K562 (cell line): ENCODE results near the gene GLDC. TPM values are rescaled to one million over a fixed set of nuclear protein-coding genes. Genes with fewer than 3 reads are reported as not detected.
"Not testable (repeated sequence)": the region's sequence is repeated elsewhere in the genome, so short reads cannot be mapped to it uniquely, and the experiment has no call there.

Experiments
- ATAC-seq: fragments of 200-7000 bp; cut with Tn5 transposase; 3 replicates; pipeline ENCODE4 v1.9.1; 2020; ENCODE audit warnings: moderate library complexity
- BruUV-seq: library from RNA; stranded (reverse); fragments of 400-500 nt; replicated peaks from 2 replicates; lab custom pipeline; 2021; lab: Mats Ljungman, UMichigan
- CTCF ChIA-PET: fragments of 300-600 bp; formaldehyde crosslinking; extraction: SDS; loops from one replicate; lab custom pipeline; 2021; ENCODE audit warnings: low intra/inter-chr PET ratio; lab: Yijun Ruan, JAX
- POLR2A ChIA-PET: fragments of 300-600, 350-650 bp; sonication (Branson Sonifier 250); formaldehyde crosslinking; extraction: SDS; loops from one replicate; lab custom pipeline; 2021; ENCODE audit warnings: antibody characterized with exemption, inconsistent platforms; lab: Yijun Ruan, JAX
- DNase-seq, 4 experiments: peaks; one replicate each; pipeline versions ENCODE4 v3.0.0 to v3.0.0-alpha.2; 2011 to 2018; ENCODE audit warnings: low spot score in 3 of 4, mixed read lengths in 3 of 4; ENCODE audit errors: extremely low read depth in 1 of 4
- FAIRE-seq: peaks from 2 replicates; lab custom pipeline; 2011; peaks lifted over from hg19 to GRCh38; lab: Jason Lieb, UNC
- H2AFZ ChIP-seq: 2 replicates; pipeline ENCODE4 v1.6.0; 2011; ENCODE audit warnings: low read depth, low read length, control low read depth, inconsistent platforms
- H3K27ac ChIP-seq: fragments of 200-600 bp; 3 replicates; pipeline ENCODE4 v1.8.0; 2011; ENCODE audit warnings: low read depth, mild to moderate bottlenecking, control low read depth, inconsistent platforms, low read length, moderate library complexity, mixed read lengths; ENCODE audit errors: extremely low read depth
- H3K27me3 ChIP-seq, 2 experiments: fragments of 300-600 bp in 1 of 2; 2 replicates in 1 of 2; 3 replicates in 1 of 2; pipeline versions ENCODE4 v1.6.0 to v1.8.0; 2011; ENCODE audit warnings: inconsistent platforms in 2 of 2, low read length in 2 of 2, mild to moderate bottlenecking in 1 of 2, mixed read lengths in 1 of 2, moderate library complexity in 1 of 2; ENCODE audit not compliant: control insufficient read depth in 2 of 2, insufficient read depth in 2 of 2
- H3K36me3 ChIP-seq: fragments of 300-600 bp; 3 replicates; pipeline ENCODE4 v1.8.0; 2011; ENCODE audit warnings: mild to moderate bottlenecking, low read length, inconsistent platforms; ENCODE audit not compliant: control insufficient read depth, insufficient read depth
- H3K4me1 ChIP-seq, 2 experiments: fragments of 200-600 bp in 1 of 2; replicated peaks in 1 of 2; 2 replicates in 1 of 2; 3 replicates in 1 of 2; pipeline versions ENCODE4 v1.5.1 to v1.8.0; 2011; ENCODE audit warnings: inconsistent platforms in 2 of 2, low read length in 2 of 2, mild to moderate bottlenecking in 1 of 2, mixed read lengths in 1 of 2, moderate library complexity in 1 of 2; ENCODE audit not compliant: control insufficient read depth in 2 of 2, insufficient read depth in 2 of 2
- H3K4me2 ChIP-seq: 2 replicates; pipeline ENCODE4 v1.6.1; 2011; ENCODE audit warnings: low read length, control low read depth, inconsistent platforms, mixed read lengths; ENCODE audit not compliant: insufficient read depth
- H3K4me3 ChIP-seq: fragments of 200-600 bp; sonication (generic), shearing (Covaris generic); 2 replicates; pipeline ENCODE4 v1.5.1; 2016; ENCODE audit warnings: control low read depth, inconsistent platforms
- H3K79me2 ChIP-seq: fragments of 200-600 bp; 3 replicates; pipeline ENCODE4 v1.8.0; 2011; ENCODE audit warnings: low read length, inconsistent platforms; ENCODE audit not compliant: control insufficient read depth, insufficient read depth
- H3K9ac ChIP-seq, 2 experiments: 2 replicates each; pipeline versions ENCODE4 v1.6.0 to v1.6.1; 2011; ENCODE audit warnings: low read depth in 2 of 2, low read length in 2 of 2, control low read depth in 1 of 2, inconsistent platforms in 1 of 2, mild to moderate bottlenecking in 1 of 2, mixed read lengths in 1 of 2; ENCODE audit not compliant: insufficient read depth in 1 of 2
- H3K9me1 ChIP-seq: one replicate; pipeline ENCODE4 v1.6.0; 2011; ENCODE audit warnings: inconsistent platforms, mild to moderate bottlenecking, low read length, moderate library complexity; ENCODE audit not compliant: control insufficient read depth, insufficient read depth
- H3K9me3 ChIP-seq: replicated peaks from 2 replicates; pipeline ENCODE4 v1.5.1; 2011; ENCODE audit warnings: low read depth, low read length, inconsistent platforms; ENCODE audit not compliant: control insufficient read depth, insufficient read depth
- H4K20me1 ChIP-seq: replicated peaks from 2 replicates; pipeline ENCODE4 v1.6.1; 2011; ENCODE audit warnings: low read length, inconsistent platforms, mixed read lengths; ENCODE audit not compliant: control insufficient read depth, insufficient read depth
- EZH2 ChIP-seq: IDR thresholded peaks from 2 replicates; pipeline ENCODE4 v1.6.1; 2012; ENCODE audit warnings: low read depth, mild to moderate bottlenecking, inconsistent platforms, low read length, borderline replicate concordance
- NCOA2 ChIP-seq, 2 experiments: fragments of 450-650 bp; IDR thresholded peaks; 2 replicates each; pipeline ENCODE4 v1.6.1; 2018; ENCODE audit warnings: mild to moderate bottlenecking in 2 of 2, moderate library complexity in 1 of 2; ENCODE audit not compliant: partially characterized antibody in 2 of 2
- POLR2AphosphoS5 ChIP-seq: IDR thresholded peaks from 2 replicates; pipeline ENCODE4 v1.6.1; 2011; ENCODE audit warnings: mild to moderate bottlenecking, low read depth, low read length, moderate library complexity; ENCODE audit not compliant: control insufficient read depth, insufficient read depth
- SREBF1 ChIP-seq: fragments of 150-350 bp; IDR thresholded peaks from 2 replicates; pipeline ENCODE4 v1.6.1; 2014; ENCODE audit warnings: antibody characterized with exemption, low read depth, low read length, borderline replicate concordance
- ZNF12 ChIP-seq: sonication (generic); formaldehyde crosslinking; IDR thresholded peaks from 2 replicates; pipeline ENCODE4 v1.4.0; 2020; ENCODE audit warnings: mild to moderate bottlenecking, missing genetic modification reagents
- WGBS: fragments of 100-300 bp; shearing (Covaris generic); methylation state at CpG from one replicate; pipeline ENCODE4 v1.1.6; 2016; ENCODE audit warnings: low coverage, mixed read lengths; ENCODE audit not compliant: insufficient coverage; ENCODE audit errors: missing lambda C conversion rate; 5-methylcytosine and 5-hydroxymethylcytosine counted together
- in situ Hi-C: fragments of 300-500 bp; cut with MboI; formaldehyde crosslinking; loops from 4 replicates; pipeline ENCODE4 v1.15.0; 2018; ENCODE audit warnings: inconsistent platforms, mixed read lengths
- intact Hi-C: fragments of 100-400 bp; cut with micrococcal nuclease; formaldehyde crosslinking; loops from 2 replicates; pipeline ENCODE4 v1.14.2; 2022
- polyA plus RNA-seq, 8 experiments: library from polyadenylated mRNA; depleted of rRNA in 4 of 8; stranded (reverse) in 5 of 8; unstranded in 3 of 8; fragments of >200 nt; fragmentation: Nextera tagmentation in 2 of 8; fragmentation: Illumina TruSeq in 1 of 8; extraction: Ambion mirVana in 2 of 8; extraction: Trizol in 1 of 8; gene quantifications; 2 replicates each; pipeline versions ENCODE4 v1.2.1 to v1.2.3, GENCODE V29; 2011 to 2014; ENCODE audit warnings: inconsistent platforms in 1 of 8, missing spikeins in 1 of 8
- total RNA-seq, 7 experiments: library from RNA; depleted of rRNA in 6 of 7; stranded (reverse); fragments of >200 nt in 6 of 7; fragmentation: Illumina TruSeq in 2 of 7; extraction: Trizol in 2 of 7; gene quantifications; 2 replicates each; pipeline versions ENCODE4 v1.2.1 to v1.2.3, GENCODE V29; 2011 to 2021; ENCODE audit warnings: low replicate concordance in 1 of 7
- TF ChIP-seq, protein P1 (sequence below): conservative IDR thresholded peaks from 2 replicates; pipeline ENCODE4 v1.6.1; 2011; ENCODE audit warnings: low read depth, mild to moderate bottlenecking, low read length; ENCODE audit not compliant: control insufficient read depth
- TF ChIP-seq, protein P2 (sequence below): fragments of 250-450 bp; sonication (Bioruptor Pico); IDR thresholded peaks from 2 replicates; pipeline ENCODE4 v1.8.0; 2022; ENCODE audit warnings: inconsistent platforms, mild to moderate bottlenecking, moderate library complexity, borderline replicate concordance

GLDC gene
- total and polyA plus RNA-seq, 9 of the 15 experiments (the other 6 are each of a cell fraction or from before 2014, with no cell fraction given), result 0.03 to 0.27 (median 0.08) TPM; not detected in 6

DNA sequence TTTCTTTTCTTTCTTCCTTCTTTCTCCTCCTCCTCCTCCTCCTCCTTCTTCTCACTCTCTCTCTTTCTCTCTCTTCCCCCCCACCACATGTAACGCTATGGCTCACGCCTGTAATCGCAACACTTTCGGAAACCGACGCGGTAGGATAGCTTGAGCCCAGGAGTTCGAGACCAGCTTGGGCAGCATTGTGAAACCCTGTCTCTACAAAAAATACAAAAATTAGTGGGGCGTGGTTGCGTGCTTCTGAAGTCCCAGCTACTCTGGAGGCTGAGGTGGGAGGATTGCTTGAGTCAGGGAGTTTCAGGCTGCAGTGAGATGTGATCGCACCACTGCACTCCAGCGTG is 736 bp upstream of the GLDC start (continued):
- TF ChIP-seq, protein P1, sequence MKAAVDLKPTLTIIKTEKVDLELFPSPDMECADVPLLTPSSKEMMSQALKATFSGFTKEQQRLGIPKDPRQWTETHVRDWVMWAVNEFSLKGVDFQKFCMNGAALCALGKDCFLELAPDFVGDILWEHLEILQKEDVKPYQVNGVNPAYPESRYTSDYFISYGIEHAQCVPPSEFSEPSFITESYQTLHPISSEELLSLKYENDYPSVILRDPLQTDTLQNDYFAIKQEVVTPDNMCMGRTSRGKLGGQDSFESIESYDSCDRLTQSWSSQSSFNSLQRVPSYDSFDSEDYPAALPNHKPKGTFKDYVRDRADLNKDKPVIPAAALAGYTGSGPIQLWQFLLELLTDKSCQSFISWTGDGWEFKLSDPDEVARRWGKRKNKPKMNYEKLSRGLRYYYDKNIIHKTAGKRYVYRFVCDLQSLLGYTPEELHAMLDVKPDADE, result no peak
- TF ChIP-seq SREBF1 (no peak), NCOA2 (IDR thresholded peaks at IDR 0.05; ENCODE audit: partially characterized antibody in 2 of 2) (no peak), ZNF12 (CRISPR knock-in tag) (no peak), POLR2AphosphoS5 (no peak), EZH2 (no peak)
- TF ChIP-seq, protein P2, sequence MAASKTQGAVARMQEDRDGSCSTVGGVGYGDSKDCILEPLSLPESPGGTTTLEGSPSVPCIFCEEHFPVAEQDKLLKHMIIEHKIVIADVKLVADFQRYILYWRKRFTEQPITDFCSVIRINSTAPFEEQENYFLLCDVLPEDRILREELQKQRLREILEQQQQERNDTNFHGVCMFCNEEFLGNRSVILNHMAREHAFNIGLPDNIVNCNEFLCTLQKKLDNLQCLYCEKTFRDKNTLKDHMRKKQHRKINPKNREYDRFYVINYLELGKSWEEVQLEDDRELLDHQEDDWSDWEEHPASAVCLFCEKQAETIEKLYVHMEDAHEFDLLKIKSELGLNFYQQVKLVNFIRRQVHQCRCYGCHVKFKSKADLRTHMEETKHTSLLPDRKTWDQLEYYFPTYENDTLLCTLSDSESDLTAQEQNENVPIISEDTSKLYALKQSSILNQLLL (CRISPR knock-in tag), result no peak

DNA sequence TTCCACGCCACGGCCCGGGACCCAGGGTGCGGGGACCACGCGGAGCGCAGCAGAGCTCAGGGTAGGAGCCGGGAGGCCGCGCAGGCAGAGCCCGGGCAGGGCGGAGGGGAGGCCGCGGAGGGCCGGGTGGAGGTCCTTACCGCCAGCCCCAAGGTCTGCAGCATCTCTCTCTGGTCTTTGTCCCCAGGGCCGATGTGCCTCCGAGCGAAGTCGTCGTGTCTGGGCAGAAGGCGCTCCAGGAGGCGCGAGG is 499 bp downstream of the GLDC start:
- ATAC-seq, H3K9me3 ChIP-seq, H3K9me1 ChIP-seq, DNase-seq, FAIRE-seq, H3K4me3 ChIP-seq, intact Hi-C loops, H3K4me1 ChIP-seq, H3K4me2 ChIP-seq, H3K36me3 ChIP-seq, H4K20me1 ChIP-seq, H3K9ac ChIP-seq, H3K79me2 ChIP-seq, H3K27ac ChIP-seq, H2AFZ ChIP-seq, in situ Hi-C loops, BruUV-seq, CTCF ChIA-PET, POLR2A ChIA-PET: not testable (repeated sequence)
- peaks cover 11 to 32% of the 10 kb centered on the region in 2 experiments; a peak in 4 of 5 replicates for H3K27me3 ChIP-seq
- 10% methylated on average over 2 of the region's 24 CpGs for whole genome bisulfite sequencing
